Measurements from ENCODE around the gene ROBO1. TPM values are rescaled to one million over a fixed set of nuclear protein-coding genes. Genes with fewer than 3 reads are reported as not detected.

ROBO1 gene
- polyA plus RNA-seq, 1 donor = 16.2 TPM

DNA sequence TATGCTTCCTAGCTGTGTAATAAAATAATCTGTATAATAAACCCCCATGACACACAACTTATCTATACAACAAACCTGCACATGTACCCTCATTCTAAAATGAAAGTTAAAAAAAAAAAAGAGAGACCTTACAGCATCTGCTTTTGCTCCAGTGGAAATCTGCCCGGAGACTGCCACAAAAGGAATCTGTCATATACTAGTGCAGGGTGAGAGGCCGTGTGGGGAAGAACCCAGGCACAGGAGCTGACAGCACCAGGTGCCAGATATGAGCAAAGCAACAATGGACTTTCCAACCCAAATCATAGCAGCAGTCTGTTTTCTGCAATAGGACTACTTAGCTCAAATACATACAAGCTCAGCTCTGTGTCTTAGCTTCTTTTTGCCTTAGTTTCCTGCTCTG, 346.5 kb downstream of the ROBO1 start:
- no peaks in the 10 kb centered on the region for H3K36me3 ChIP-seq (ENCODE audit: control insufficient read depth, insufficient read depth, low read length)
- H3K9me3 ChIP-seq (ENCODE audit: control insufficient read depth, low read depth, low read length) = no peaks in the 10 kb centered on the region
- H3K27ac ChIP-seq (ENCODE audit: low read length) = no peak overlapping the region
- no CpG with 5 or more reads among the region's 2 CpGs for WGBS (ENCODE audit: insufficient coverage, low lambda C conversion rate)
- no peaks in the 10 kb centered on the region for H3K27me3 ChIP-seq (ENCODE audit: control insufficient read depth, insufficient read depth, low read length)
- H3K4me1 ChIP-seq (ENCODE audit: control insufficient read depth, insufficient read depth, low read length) = no peaks in the 10 kb centered on the region
- DNase-seq = no peak
- no peak overlapping the region for H3K4me3 ChIP-seq (ENCODE audit: low read length)

DNA sequence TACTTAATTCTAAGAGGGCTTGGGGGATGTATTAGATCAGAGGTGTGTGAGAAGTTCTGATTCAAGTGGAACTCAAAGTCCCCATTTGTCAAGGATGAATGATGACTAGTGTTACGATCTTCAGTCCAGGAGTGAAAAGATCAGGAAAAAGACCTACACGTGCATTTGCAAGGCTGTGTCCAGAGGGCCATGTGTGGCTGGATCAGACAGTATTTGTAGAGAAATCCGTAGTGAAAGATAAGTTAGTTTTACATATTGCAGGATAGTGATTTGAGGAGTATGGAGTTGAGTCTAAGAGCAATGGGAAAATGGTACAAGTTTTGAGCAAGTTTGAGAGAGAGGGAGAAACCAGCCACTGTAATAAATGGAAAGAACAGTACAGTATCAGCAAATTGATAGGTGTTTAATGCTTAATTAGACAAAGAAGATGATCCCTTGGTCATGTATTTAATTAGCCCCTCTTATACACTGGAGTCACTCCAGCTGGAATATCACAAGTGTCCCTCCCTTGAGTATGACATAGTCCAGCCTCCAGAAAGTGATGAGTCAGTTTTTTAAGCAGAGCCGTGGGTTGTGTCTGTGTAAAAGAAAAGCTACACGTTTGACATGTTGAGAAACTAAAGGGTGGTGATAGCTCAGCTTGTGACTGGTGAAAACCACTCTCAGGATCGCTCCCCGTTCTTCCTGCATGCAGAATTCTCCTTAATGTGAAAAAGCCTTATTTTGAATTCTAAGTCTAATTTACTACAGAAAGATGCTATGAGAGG, 348.8 kb downstream of the ROBO1 start:
- no peak for DNase-seq
- Histone ChIP-seq H3K36me3 (ENCODE audit: control insufficient read depth, insufficient read depth, low read length) (no peaks in the 10 kb centered on the region), H3K27ac (ENCODE audit: low read length) (no peak overlapping the region), H3K4me3 (ENCODE audit: low read length) (no peak overlapping the region), H3K4me1 (ENCODE audit: control insufficient read depth, insufficient read depth, low read length) (no peaks in the 10 kb centered on the region), H3K9me3 (ENCODE audit: control insufficient read depth, low read depth, low read length) (no peaks in the 10 kb centered on the region), H3K27me3 (ENCODE audit: control insufficient read depth, insufficient read depth, low read length) (no peaks in the 10 kb centered on the region)
- no CpG with 5 or more reads among the region's 7 CpGs for WGBS (ENCODE audit: insufficient coverage, low lambda C conversion rate)

- Histone ChIP-seq H3K4me1 (ENCODE audit: control insufficient read depth, insufficient read depth, low read length) (no peaks in the 10 kb centered on the region), H3K36me3 (ENCODE audit: control insufficient read depth, insufficient read depth, low read length) (no peaks in the 10 kb centered on the region), H3K4me3 (ENCODE audit: low read length) (no peak overlapping the region), H3K27me3 (ENCODE audit: control insufficient read depth, insufficient read depth, low read length) (no peaks in the 10 kb centered on the region), H3K27ac (ENCODE audit: low read length) (no peak overlapping the region), H3K9me3 (ENCODE audit: control insufficient read depth, low read depth, low read length) (no peaks in the 10 kb centered on the region)
- DNase-seq = no peak
- 61% methylated on average over 3 of the region's 3 CpGs for WGBS (ENCODE audit: insufficient coverage, low lambda C conversion rate)
Measured at GRCh38 chr3:79415356-79415755, 352.4 kb downstream of the ROBO1 start.

GRCh38 chr3:79414806-79415205, 353.0 kb downstream of the ROBO1 start:
- WGBS (ENCODE audit: insufficient coverage, low lambda C conversion rate) = 93% methylated on average over 2 of the region's 3 CpGs
- DNase-seq = no peak

DNA sequence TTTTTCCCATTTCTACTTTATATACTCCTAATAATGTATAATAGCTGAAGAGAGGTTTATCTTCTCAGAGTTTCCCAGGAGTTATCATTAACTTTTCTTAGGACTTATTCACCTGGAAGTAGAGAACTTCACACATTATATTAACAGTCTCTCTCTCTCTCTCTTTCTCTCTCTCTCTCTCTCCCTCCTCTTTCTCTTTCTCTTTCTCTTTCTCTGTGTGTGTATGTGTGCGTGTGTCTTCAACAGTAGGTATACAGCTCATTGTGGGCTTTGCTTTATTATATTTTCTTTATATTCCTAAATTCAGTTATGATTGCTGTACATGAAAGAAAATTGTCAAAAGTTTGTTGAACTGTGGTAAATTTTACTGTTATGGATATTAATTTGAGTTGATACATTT, 353.8 kb downstream of the ROBO1 start:
- H3K4me1 ChIP-seq (ENCODE audit: control insufficient read depth, insufficient read depth, low read length) = no peaks in the 10 kb centered on the region
- no peak for DNase-seq
- no peaks in the 10 kb centered on the region for H3K9me3 ChIP-seq (ENCODE audit: control insufficient read depth, low read depth, low read length)
- no peaks in the 10 kb centered on the region for H3K27me3 ChIP-seq (ENCODE audit: control insufficient read depth, insufficient read depth, low read length)
- WGBS (ENCODE audit: insufficient coverage, low lambda C conversion rate) = 100% methylated on average over 1 of the region's 1 CpG
- no peak overlapping the region for H3K4me3 ChIP-seq (ENCODE audit: low read length)
- H3K27ac ChIP-seq (ENCODE audit: low read length) = no peak overlapping the region
- H3K36me3 ChIP-seq (ENCODE audit: control insufficient read depth, insufficient read depth, low read length) = no peaks in the 10 kb centered on the region

More at GRCh38 chr3:79414806-79415205, 353.0 kb downstream of the ROBO1 start:
- Histone ChIP-seq H3K4me3 (ENCODE audit: low read length) (no peak overlapping the region), H3K9me3 (ENCODE audit: control insufficient read depth, low read depth, low read length) (no peaks in the 10 kb centered on the region), H3K27me3 (ENCODE audit: control insufficient read depth, insufficient read depth, low read length) (no peaks in the 10 kb centered on the region), H3K4me1 (ENCODE audit: control insufficient read depth, insufficient read depth, low read length) (no peaks in the 10 kb centered on the region), H3K36me3 (ENCODE audit: control insufficient read depth, insufficient read depth, low read length) (no peaks in the 10 kb centered on the region), H3K27ac (ENCODE audit: low read length) (no peak overlapping the region)

- no peak overlapping the region for H3K4me3 ChIP-seq (ENCODE audit: low read length)
- no peak for DNase-seq
- no peaks in the 10 kb centered on the region for H3K4me1 ChIP-seq (ENCODE audit: control insufficient read depth, insufficient read depth, low read length)
- no peaks in the 10 kb centered on the region for H3K27me3 ChIP-seq (ENCODE audit: control insufficient read depth, insufficient read depth, low read length)
- H3K36me3 ChIP-seq (ENCODE audit: control insufficient read depth, insufficient read depth, low read length) = no peaks in the 10 kb centered on the region
- no peak overlapping the region for H3K27ac ChIP-seq (ENCODE audit: low read length)
- WGBS (ENCODE audit: insufficient coverage, low lambda C conversion rate) = 0% methylated on average over 1 of the region's 1 CpG
- H3K9me3 ChIP-seq (ENCODE audit: control insufficient read depth, low read depth, low read length) = no peaks in the 10 kb centered on the region
Measured at GRCh38 chr3:79412537-79412936, 355.3 kb downstream of the ROBO1 start.

- H3K4me1 ChIP-seq (ENCODE audit: control insufficient read depth, insufficient read depth, low read length) = no peaks in the 10 kb centered on the region
- H3K27ac ChIP-seq (ENCODE audit: low read length) = no peak overlapping the region
- H3K27me3 ChIP-seq (ENCODE audit: control insufficient read depth, insufficient read depth, low read length) = no peaks in the 10 kb centered on the region
- no peaks in the 10 kb centered on the region for H3K36me3 ChIP-seq (ENCODE audit: control insufficient read depth, insufficient read depth, low read length)
- 71% methylated on average over 1 of the region's 2 CpGs for WGBS (ENCODE audit: insufficient coverage, low lambda C conversion rate)
- DNase-seq = no peak
- no peak overlapping the region for H3K4me3 ChIP-seq (ENCODE audit: low read length)
- H3K9me3 ChIP-seq (ENCODE audit: control insufficient read depth, low read depth, low read length) = no peaks in the 10 kb centered on the region
Measured at GRCh38 chr3:79410617-79411016, 357.2 kb downstream of the ROBO1 start.

DNA sequence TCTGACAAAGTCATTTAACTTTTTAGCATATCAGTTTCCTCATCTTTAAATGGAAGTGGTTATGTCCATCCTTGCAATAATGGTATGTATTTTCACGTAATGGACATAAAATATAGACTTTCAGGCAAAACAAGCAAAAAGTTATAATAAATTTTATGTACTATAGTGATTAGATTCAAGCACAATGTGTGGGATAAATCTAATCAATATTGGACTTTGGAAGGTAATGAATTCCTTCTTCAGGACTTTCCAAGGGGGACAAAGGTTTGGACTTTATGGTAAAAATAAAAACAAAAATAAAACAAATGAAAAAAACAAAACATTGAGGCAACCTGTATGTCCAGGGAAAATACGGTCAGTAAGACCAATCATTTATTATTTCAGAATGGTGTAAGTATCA, 357.7 kb downstream of the ROBO1 start:
- Histone ChIP-seq H3K4me1 (ENCODE audit: control insufficient read depth, insufficient read depth, low read length) (no peaks in the 10 kb centered on the region), H3K27ac (ENCODE audit: low read length) (no peak overlapping the region), H3K9me3 (ENCODE audit: control insufficient read depth, low read depth, low read length) (no peaks in the 10 kb centered on the region), H3K36me3 (ENCODE audit: control insufficient read depth, insufficient read depth, low read length) (no peaks in the 10 kb centered on the region), H3K4me3 (ENCODE audit: low read length) (no peak overlapping the region), H3K27me3 (ENCODE audit: control insufficient read depth, insufficient read depth, low read length) (no peaks in the 10 kb centered on the region)
- 92% methylated on average over 2 of the region's 2 CpGs for WGBS (ENCODE audit: insufficient coverage, low lambda C conversion rate)
- DNase-seq = no peak

- Histone ChIP-seq H3K9me3 (ENCODE audit: control insufficient read depth, low read depth, low read length) (no peaks in the 10 kb centered on the region), H3K4me3 (ENCODE audit: low read length) (no peak overlapping the region), H3K4me1 (ENCODE audit: control insufficient read depth, insufficient read depth, low read length) (no peaks in the 10 kb centered on the region), H3K27ac (ENCODE audit: low read length) (no peak overlapping the region), H3K27me3 (ENCODE audit: control insufficient read depth, insufficient read depth, low read length) (no peaks in the 10 kb centered on the region), H3K36me3 (ENCODE audit: control insufficient read depth, insufficient read depth, low read length) (no peaks in the 10 kb centered on the region)
- DNase-seq = no peak
- no CpG with 5 or more reads among the region's 2 CpGs for WGBS (ENCODE audit: insufficient coverage, low lambda C conversion rate)
Measured at GRCh38 chr3:79406175-79406574, 361.6 kb downstream of the ROBO1 start.

DNA sequence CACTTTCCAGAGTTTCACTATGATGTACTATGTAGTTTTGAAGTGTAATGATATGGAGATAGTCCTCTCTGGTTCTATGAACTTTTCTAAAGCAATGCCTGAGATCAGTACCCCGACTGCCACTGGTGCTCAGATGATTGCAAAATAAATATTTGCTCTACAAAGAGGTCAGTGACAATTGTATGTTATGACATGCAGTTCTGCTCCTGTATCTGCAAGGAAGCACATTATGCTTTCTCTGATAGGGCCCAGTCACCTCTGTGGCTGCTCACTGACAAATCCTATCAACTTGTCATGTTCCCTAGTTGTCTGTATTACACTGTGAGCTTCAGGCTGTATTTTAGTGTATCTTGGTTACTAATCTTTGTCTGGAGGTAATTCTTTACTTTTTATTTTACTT, 362.6 kb downstream of the ROBO1 start:
- no peak for DNase-seq
- H3K4me1 ChIP-seq (ENCODE audit: control insufficient read depth, insufficient read depth, low read length) = no peaks in the 10 kb centered on the region
- no peaks in the 10 kb centered on the region for H3K36me3 ChIP-seq (ENCODE audit: control insufficient read depth, insufficient read depth, low read length)
- WGBS (ENCODE audit: insufficient coverage, low lambda C conversion rate) = no CpG with 5 or more reads among the region's 1 CpG
- no peaks in the 10 kb centered on the region for H3K27me3 ChIP-seq (ENCODE audit: control insufficient read depth, insufficient read depth, low read length)
- H3K9me3 ChIP-seq (ENCODE audit: control insufficient read depth, low read depth, low read length) = no peaks in the 10 kb centered on the region
- no peak overlapping the region for H3K4me3 ChIP-seq (ENCODE audit: low read length)
- no peak overlapping the region for H3K27ac ChIP-seq (ENCODE audit: low read length)

DNA sequence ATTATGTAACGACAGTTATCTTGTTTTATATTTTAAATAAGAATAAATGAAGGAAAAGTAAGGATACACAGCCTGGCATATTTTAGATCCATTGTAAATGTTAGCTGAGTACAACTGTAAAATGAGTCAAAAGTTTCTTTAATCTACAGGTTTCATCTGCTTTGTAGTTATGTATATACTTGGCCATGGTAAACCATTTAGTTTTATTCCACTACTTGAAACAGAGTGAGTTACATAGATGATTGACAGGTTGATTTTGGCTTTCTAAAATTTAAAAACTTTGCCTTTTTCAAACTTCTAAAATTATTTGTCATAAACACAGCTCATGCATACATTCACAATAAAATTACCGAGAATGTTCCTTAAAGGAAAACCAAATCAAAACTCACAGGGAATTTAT, 371.2 kb downstream of the ROBO1 start:
- no peak for DNase-seq
- WGBS (ENCODE audit: insufficient coverage, low lambda C conversion rate) = 100% methylated on average over 1 of the region's 2 CpGs
- H3K36me3 ChIP-seq (ENCODE audit: control insufficient read depth, insufficient read depth, low read length) = no peaks in the 10 kb centered on the region
- H3K4me1 ChIP-seq (ENCODE audit: control insufficient read depth, insufficient read depth, low read length) = no peaks in the 10 kb centered on the region
- no peak overlapping the region for H3K27ac ChIP-seq (ENCODE audit: low read length)
- no peak overlapping the region for H3K4me3 ChIP-seq (ENCODE audit: low read length)
- no peaks in the 10 kb centered on the region for H3K9me3 ChIP-seq (ENCODE audit: control insufficient read depth, low read depth, low read length)
- H3K27me3 ChIP-seq (ENCODE audit: control insufficient read depth, insufficient read depth, low read length) = no peaks in the 10 kb centered on the region
